Measurements from ENCODE around the gene CHI3L2. TPM values are rescaled to one million over a fixed set of nuclear protein-coding genes. Genes with fewer than 3 reads are reported as not detected.

The CHI3L2 gene
- total and polyA plus RNA-seq, 2 of the 4 experiments (the other 2 are of a cell fraction): 0.18 to 0.19 TPM

DNA sequence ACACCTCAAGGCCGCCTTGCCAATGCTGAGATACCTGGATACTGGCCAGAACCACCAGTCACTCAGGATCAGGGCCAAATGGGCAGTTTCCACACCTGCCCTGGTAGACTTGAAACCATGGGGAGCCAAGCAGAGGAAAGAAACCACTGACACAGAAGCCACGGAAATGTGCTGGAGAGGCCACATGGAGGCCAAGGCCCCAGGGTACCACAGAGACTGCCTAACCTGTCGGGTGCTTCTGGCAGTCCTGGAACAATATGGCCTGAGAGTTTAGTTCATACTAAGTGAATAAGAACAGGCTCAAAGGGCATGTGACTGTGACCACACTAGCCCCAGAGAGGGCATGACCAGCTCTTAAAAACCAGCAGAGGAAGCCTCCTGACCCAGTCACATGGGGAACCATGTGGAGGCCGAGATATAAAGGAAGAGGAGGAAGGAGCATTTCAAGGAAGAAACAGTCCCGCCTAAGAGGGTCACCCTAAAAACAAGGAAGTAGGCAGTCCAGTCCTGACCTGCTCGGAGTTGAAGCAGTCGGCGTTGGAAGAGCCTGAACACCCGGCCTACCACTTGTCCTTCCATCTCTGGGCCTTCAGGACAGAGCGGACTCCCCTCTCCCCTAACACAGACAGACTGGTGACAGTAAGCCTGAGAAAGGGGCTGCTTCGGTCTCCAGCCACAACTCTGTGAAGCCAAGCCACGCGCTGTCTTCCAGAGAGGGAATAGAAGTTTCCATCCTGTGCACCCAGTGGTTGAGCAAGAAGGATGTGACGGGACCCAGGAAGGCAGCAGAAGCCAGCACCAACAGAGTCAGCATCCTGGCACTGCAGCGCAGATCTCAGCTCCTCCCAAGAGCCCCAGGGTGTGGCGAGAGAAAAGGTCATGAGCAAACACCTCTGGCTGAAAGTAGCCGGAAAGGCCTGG lies 27.4 kb upstream of the CHI3L2 start, which contains the start of gene DENND2D:
DENND2D (minus strand) TSS at position 766 of the 921 bp plus-strand sequence; CDS start at position 579, 187 bp downstream.
- H2BK5ac ChIP-seq (ENCODE audit: low read depth, low read length, poor library complexity, severe bottlenecking): no peak within 1 kb of the TSS
- H2AFZ ChIP-seq (replicated peaks; ENCODE audit: low read length, poor library complexity): no peak within 1 kb of the TSS
- no peak within 1 kb of the TSS for H3K4me3 ChIP-seq (ENCODE audit: insufficient read depth, low read depth, low read length)
- intact Hi-C loops (cut with micrococcal nuclease): no loop called here
- TF ChIP-seq, protein P1, sequence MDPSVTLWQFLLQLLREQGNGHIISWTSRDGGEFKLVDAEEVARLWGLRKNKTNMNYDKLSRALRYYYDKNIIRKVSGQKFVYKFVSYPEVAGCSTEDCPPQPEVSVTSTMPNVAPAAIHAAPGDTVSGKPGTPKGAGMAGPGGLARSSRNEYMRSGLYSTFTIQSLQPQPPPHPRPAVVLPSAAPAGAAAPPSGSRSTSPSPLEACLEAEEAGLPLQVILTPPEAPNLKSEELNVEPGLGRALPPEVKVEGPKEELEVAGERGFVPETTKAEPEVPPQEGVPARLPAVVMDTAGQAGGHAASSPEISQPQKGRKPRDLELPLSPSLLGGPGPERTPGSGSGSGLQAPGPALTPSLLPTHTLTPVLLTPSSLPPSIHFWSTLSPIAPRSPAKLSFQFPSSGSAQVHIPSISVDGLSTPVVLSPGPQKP (IDR thresholded peaks at IDR 0.05; ENCODE audit: borderline replicate concordance, low read depth, low read length): no peak
- no peak for TF ChIP-seq NFE2L2 (IDR thresholded peaks at IDR 0.05; ENCODE audit: low read depth, low read length)
- TF ChIP-seq, protein P2, sequence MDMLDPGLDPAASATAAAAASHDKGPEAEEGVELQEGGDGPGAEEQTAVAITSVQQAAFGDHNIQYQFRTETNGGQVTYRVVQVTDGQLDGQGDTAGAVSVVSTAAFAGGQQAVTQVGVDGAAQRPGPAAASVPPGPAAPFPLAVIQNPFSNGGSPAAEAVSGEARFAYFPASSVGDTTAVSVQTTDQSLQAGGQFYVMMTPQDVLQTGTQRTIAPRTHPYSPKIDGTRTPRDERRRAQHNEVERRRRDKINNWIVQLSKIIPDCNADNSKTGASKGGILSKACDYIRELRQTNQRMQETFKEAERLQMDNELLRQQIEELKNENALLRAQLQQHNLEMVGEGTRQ (IDR thresholded peaks at IDR 0.05; ENCODE audit: low read depth, low read length): no peak
- H3K14ac ChIP-seq (replicated peaks; ENCODE audit: low read depth, low read length): no peak within 1 kb of the TSS
- no peak for DNase-seq
- H4K8ac ChIP-seq (ENCODE audit: low read depth in 2 of 2, low read length in 2 of 2): no peak within 1 kb of the TSS
- 93% methylated on average over 3 of the region's 17 CpGs; no CpG with 5 or more reads in 1 of the 2 experiments for WGBS, 2 experiments (ENCODE audit: extremely low coverage in 2 of 2, insufficient read length in 1 of 2)
- CTCF ChIA-PET: no interaction called here
- no peak within 1 kb of the TSS for H2AK9ac ChIP-seq (replicated peaks; ENCODE audit: low read depth, low read length, poor library complexity)
- no peak within 1 kb of the TSS for H3K18ac ChIP-seq (ENCODE audit: low read depth, low read length)
- no peak for ATAC-seq (ENCODE audit: low read depth)
- POLR2A ChIA-PET (ENCODE audit: unreplicated experiment): no interaction called here
- H3K79me1 ChIP-seq (ENCODE audit: low read depth in 1 of 2, low read length in 2 of 2): no peaks in the 10 kb centered on the region
- H2BK120ac ChIP-seq (ENCODE audit: low read depth, low read length): no peak within 1 kb of the TSS
- in situ Hi-C loops (cut with MboI; ENCODE audit: low sequenced_read_pairs): no loop called here
- no peaks in the 10 kb centered on the region for H3K9me3 ChIP-seq (ENCODE audit: control insufficient read depth, insufficient read depth, low read length)
- H3K9ac ChIP-seq (ENCODE audit: low read depth, low read length): no peak within 1 kb of the TSS
- peaks cover 16% of the 10 kb centered on the region for H3K4me1 ChIP-seq (ENCODE audit: control insufficient read depth, insufficient read depth, low read length)
- H3K56ac ChIP-seq (ENCODE audit: extremely low read depth, insufficient read depth, low read length): no peak within 1 kb of the TSS
- no peak within 1 kb of the TSS for H2BK15ac ChIP-seq (ENCODE audit: low read depth, low read length)
- no peak within 1 kb of the TSS for H3K4me2 ChIP-seq (ENCODE audit: low read depth, low read length)
- BruUV-seq (replicated peaks): no TSS peak
- H2BK20ac ChIP-seq (ENCODE audit: low read depth, low read length): no peak within 1 kb of the TSS
- H2AK5ac ChIP-seq (ENCODE audit: low read depth, low read length): no peak within 1 kb of the TSS
- no peak within 1 kb of the TSS for H3K27ac ChIP-seq (ENCODE audit: insufficient read depth, low read length)
- no peak within 1 kb of the TSS for H3K4ac ChIP-seq (ENCODE audit: low read depth, low read length)
- peaks cover 2% of the 10 kb centered on the region; the same call in 1 of the 2 replicates for H3K9me1 ChIP-seq (ENCODE audit: insufficient read depth, low read length)
- H4K20me1 ChIP-seq (ENCODE audit: insufficient read depth, low read length): no peaks in the 10 kb centered on the region
- H3K27me3 ChIP-seq (ENCODE audit: control insufficient read depth, insufficient read depth, low read length): peaks cover 12% of the 10 kb centered on the region
- H4K5ac ChIP-seq (ENCODE audit: low read depth, low read length): no peak within 1 kb of the TSS
- H4K91ac ChIP-seq (ENCODE audit: insufficient read depth, low read depth, low read length): no peak within 1 kb of the TSS
- dilution Hi-C loops (cut with HindIII; ENCODE audit: low sequenced_read_pairs, unreplicated experiment): no loop called here
- no peaks in the 10 kb centered on the region for H3K36me3 ChIP-seq (ENCODE audit: control insufficient read depth, insufficient read depth, low read length)
- no peak within 1 kb of the TSS for H3K23ac ChIP-seq (ENCODE audit: low read depth, low read length)
